ENCODE measurements around the gene BAHCC1.

BAHCC1 gene

DNA sequence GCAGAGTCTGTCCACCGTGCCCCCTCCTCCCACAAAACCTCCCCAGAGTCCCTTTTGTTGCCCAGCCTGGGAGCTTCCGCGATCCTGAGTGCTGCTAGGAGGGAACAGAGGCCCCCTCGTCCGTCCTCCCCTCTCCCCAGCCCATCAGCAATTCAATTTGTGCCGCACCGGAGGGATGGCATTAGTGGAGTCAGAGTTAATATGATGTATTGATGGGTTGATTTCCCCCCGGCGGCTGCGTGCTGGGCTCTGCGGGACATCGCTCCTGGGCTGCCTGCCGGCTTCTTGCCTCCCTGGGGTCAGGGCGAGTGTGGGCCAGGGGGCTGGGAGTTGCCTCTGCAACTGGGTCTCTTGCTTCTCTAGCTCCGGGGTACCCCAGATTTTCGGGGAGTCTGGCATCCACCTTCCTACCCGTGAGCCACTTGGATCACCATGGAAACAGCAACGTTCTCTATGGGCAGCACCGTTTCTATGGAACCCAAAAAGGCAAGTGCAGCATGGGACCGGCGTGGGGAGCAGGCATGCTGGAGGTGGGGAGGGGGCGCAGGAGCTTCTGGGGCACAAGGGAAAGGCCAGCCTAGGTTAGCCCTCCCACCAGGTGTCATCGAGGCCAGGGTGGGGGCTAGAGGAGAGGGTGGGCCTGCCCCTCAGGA is 42.9 kb downstream of the BAHCC1 start:
- no peak overlapping the region for H3K9ac ChIP-seq (ENCODE audit: low read depth, low read length)
- H3K27me3 ChIP-seq (ENCODE audit: insufficient read depth, low read length): no peaks in the 10 kb centered on the region
- H3K9me3 ChIP-seq (ENCODE audit: insufficient read depth, low read depth, low read length): no peaks in the 10 kb centered on the region
- H3K36me3 ChIP-seq (ENCODE audit: insufficient read depth, low read depth, low read length): no peaks in the 10 kb centered on the region
- no peak overlapping the region for H3K27ac ChIP-seq (ENCODE audit: low read length)
- H3K4me1 ChIP-seq (ENCODE audit: insufficient read depth, low read length): no peaks in the 10 kb centered on the region
- H3K4me3 ChIP-seq (ENCODE audit: low read length): no peak overlapping the region

DNA sequence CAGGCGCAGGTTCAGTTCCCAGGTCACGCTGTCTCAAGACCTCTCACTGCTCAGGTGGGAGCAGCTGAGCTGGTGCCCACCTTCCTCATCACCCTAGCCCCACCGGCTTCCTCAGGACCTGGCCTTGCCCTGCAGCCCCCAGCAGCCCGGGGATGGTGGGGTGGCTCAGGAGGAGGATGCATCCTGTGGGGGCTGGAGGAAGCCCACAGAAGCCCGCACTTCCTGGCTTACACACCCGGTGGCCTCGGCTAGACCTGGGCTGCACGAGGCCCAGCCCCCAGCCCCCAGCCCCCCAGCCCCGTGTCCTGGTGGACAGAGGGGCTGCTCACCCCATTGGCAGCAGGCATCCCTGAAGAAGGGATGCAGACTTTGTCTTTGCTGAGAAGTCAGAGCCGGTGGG is 43.4 kb downstream of the BAHCC1 start:
- Histone ChIP-seq H3K4me3 (ENCODE audit: low read length) (no peak overlapping the region), H3K27ac (ENCODE audit: low read length) (no peak overlapping the region), H3K27me3 (ENCODE audit: insufficient read depth, low read length) (no peaks in the 10 kb centered on the region), H3K4me1 (ENCODE audit: insufficient read depth, low read length) (no peaks in the 10 kb centered on the region), H3K9me3 (ENCODE audit: insufficient read depth, low read depth, low read length) (no peaks in the 10 kb centered on the region), H3K9ac (ENCODE audit: low read depth, low read length) (no peak overlapping the region), H3K36me3 (ENCODE audit: insufficient read depth, low read depth, low read length) (no peaks in the 10 kb centered on the region)

DNA sequence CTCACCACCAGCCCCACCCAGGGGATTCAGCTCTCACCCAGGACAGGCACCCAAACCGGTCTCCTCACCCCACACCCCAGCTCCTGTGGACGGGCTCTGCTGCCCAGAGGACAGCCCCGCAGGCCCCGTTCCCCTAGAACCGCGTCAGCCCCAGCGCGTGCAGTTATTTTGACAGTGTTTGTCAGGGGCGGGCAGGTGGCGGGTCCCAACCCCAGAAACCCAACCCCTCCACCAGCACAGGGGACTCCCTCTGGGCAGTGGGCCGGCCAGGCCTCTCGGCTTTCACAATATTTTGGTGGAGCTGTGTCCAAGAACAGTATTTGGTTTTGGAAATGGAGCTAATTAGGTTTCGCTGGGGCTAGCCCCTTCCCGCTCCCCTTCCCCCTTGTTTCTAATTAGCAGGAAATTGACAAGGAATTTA is 44.8 kb downstream of the BAHCC1 start:
- Histone ChIP-seq H3K4me1 (ENCODE audit: insufficient read depth, low read length) (no peaks in the 10 kb centered on the region), H3K27ac (ENCODE audit: low read length) (no peak overlapping the region), H3K9me3 (ENCODE audit: insufficient read depth, low read depth, low read length) (no peaks in the 10 kb centered on the region), H3K27me3 (ENCODE audit: insufficient read depth, low read length) (no peaks in the 10 kb centered on the region), H3K4me3 (ENCODE audit: low read length) (no peak overlapping the region), H3K9ac (ENCODE audit: low read depth, low read length) (no peak overlapping the region), H3K36me3 (ENCODE audit: insufficient read depth, low read depth, low read length) (no peaks in the 10 kb centered on the region)

DNA sequence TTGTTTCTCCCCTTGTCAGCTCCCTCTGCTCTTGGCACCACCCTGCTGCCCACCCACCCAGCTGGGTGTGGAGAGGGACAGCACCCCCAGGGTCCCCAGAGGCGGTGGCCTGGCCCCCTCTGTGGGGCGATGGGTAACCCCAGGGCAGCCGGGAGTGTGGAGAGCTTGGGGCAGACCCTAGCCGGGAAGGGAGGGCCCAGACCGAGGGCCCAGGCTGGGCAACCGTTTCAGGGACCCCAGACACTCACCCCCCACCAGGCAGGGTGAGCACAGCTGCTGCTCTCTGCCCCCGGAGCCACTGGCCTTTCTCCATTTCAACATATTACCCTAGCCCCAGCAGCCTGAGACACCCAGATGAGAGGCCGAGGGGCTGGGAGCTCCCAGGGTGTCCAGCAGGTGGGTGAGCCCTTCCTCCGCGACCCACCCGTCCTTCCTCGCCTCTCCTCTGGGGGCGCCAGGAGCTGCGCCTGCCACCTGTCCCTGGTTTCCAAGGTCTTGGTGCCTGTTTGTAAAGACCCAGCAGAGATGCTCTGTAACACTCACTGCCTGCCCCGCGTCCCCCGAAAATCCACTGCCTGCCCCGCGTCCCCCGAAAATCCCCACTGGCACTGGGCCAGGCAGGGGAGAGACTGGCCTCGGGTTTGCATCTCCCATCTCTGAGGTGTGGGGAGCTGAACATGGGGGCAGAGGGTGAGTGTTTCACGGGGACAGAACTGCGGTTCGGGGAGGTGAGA is 45.4 kb downstream of the BAHCC1 start:
- Histone ChIP-seq H3K27me3 (ENCODE audit: insufficient read depth, low read length) (no peaks in the 10 kb centered on the region), H3K27ac (ENCODE audit: low read length) (no peak overlapping the region), H3K9ac (ENCODE audit: low read depth, low read length) (no peak overlapping the region), H3K4me3 (ENCODE audit: low read length) (no peak overlapping the region), H3K4me1 (ENCODE audit: insufficient read depth, low read length) (no peaks in the 10 kb centered on the region), H3K9me3 (ENCODE audit: insufficient read depth, low read depth, low read length) (no peaks in the 10 kb centered on the region), H3K36me3 (ENCODE audit: insufficient read depth, low read depth, low read length) (no peaks in the 10 kb centered on the region)

DNA sequence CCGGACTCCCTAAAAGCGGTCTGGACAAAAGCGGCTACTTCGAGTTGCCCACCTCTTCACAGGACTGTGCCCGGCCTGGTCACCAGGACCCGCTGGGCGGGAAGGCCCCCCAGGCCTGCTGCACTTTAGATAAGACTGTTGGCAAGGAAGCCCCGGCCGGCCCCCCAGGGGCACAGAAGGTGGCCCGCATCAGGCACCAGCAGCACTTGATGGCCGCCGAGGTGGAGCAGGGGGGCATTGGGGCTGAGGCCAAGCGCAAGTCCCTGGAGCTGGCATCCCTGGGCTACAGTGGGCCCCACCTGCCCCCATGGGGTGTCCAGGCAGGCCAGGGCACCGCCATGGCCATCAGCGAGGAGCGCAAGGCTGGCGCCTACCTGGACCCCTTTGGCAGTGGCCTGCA is 47.5 kb downstream of the BAHCC1 start:
- no peaks in the 10 kb centered on the region for H3K4me1 ChIP-seq (ENCODE audit: insufficient read depth, low read length)
- no peaks in the 10 kb centered on the region for H3K9me3 ChIP-seq (ENCODE audit: insufficient read depth, low read depth, low read length)
- no peak overlapping the region for H3K4me3 ChIP-seq (ENCODE audit: low read length)
- H3K27me3 ChIP-seq (ENCODE audit: insufficient read depth, low read length): no peaks in the 10 kb centered on the region
- no peak overlapping the region for H3K9ac ChIP-seq (ENCODE audit: low read depth, low read length)
- no peak overlapping the region for H3K27ac ChIP-seq (ENCODE audit: low read length)
- H3K36me3 ChIP-seq (ENCODE audit: insufficient read depth, low read depth, low read length): no peaks in the 10 kb centered on the region

DNA sequence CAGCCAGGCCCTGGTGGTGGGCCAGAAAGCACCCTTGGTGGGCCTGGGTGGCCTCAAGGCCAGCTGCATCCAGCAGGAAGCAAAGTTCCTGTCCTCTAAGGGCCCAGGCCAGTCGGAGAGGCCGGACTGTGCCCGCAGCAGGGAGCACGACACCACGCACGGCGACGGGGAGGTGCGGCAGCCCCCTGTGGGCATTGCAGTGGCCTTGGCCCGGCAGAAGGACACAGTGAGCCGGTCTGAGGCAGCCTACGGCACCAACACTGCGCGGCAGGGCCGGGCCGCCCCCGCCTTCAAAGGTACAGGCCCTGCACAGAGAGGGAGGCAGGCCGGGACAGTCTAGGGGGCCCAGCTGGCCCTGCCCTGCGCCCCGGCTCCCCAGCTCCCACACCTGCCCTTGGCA is 48.0 kb downstream of the BAHCC1 start:
- Histone ChIP-seq H3K27me3 (ENCODE audit: insufficient read depth, low read length) (no peaks in the 10 kb centered on the region), H3K36me3 (ENCODE audit: insufficient read depth, low read depth, low read length) (no peaks in the 10 kb centered on the region), H3K27ac (ENCODE audit: low read length) (no peak overlapping the region)

DNA sequence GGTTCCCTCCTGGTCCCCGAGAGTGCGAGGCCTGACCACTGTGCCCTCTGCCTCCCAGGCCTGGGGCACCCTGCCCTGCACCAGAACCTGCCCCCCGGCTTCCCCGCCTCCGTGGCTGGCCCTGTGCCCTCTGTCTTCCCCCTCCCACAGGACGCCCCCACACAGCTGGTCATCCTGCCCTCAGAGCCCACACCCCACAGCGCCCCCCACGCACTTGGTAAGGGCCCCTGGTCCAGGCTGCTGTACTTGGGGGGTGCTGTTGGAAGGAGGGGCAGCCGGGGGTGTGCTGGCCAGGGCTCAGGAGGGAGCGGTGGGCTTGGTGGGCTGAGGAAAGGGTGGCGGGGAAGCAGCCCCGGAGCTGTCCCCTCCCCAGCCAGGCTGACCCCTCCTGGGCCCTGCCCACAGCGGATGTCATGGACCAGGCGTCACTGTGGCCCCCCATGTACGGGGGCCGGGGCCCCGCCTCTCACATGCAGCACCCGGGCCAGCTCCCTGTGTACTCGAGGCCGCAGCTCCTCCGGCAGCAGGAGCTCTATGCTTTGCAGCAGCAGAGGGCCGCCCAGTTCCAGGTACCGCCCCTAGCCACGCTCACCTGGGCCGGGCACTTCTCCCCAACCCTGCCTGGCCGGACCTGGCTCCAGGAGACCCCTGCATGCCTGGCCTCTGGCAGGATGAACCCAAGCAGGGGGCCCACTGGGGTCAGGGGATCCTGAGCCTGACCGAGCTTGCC is 49.5 kb downstream of the BAHCC1 start:
- Histone ChIP-seq H3K9me3 (ENCODE audit: insufficient read depth, low read depth, low read length) (no peaks in the 10 kb centered on the region), H3K36me3 (ENCODE audit: insufficient read depth, low read depth, low read length) (no peaks in the 10 kb centered on the region), H3K9ac (ENCODE audit: low read depth, low read length) (no peak overlapping the region), H3K27me3 (ENCODE audit: insufficient read depth, low read length) (no peaks in the 10 kb centered on the region), H3K27ac (ENCODE audit: low read length) (no peak overlapping the region), H3K4me1 (ENCODE audit: insufficient read depth, low read length) (no peaks in the 10 kb centered on the region), H3K4me3 (ENCODE audit: low read length) (no peak overlapping the region)

More for the DNA sequence above, 48.0 kb downstream of the BAHCC1 start:
- no peak overlapping the region for H3K9ac ChIP-seq (ENCODE audit: low read depth, low read length)
- no peak overlapping the region for H3K4me3 ChIP-seq (ENCODE audit: low read length)
- H3K4me1 ChIP-seq (ENCODE audit: insufficient read depth, low read length): no peaks in the 10 kb centered on the region
- no peaks in the 10 kb centered on the region for H3K9me3 ChIP-seq (ENCODE audit: insufficient read depth, low read depth, low read length)

DNA sequence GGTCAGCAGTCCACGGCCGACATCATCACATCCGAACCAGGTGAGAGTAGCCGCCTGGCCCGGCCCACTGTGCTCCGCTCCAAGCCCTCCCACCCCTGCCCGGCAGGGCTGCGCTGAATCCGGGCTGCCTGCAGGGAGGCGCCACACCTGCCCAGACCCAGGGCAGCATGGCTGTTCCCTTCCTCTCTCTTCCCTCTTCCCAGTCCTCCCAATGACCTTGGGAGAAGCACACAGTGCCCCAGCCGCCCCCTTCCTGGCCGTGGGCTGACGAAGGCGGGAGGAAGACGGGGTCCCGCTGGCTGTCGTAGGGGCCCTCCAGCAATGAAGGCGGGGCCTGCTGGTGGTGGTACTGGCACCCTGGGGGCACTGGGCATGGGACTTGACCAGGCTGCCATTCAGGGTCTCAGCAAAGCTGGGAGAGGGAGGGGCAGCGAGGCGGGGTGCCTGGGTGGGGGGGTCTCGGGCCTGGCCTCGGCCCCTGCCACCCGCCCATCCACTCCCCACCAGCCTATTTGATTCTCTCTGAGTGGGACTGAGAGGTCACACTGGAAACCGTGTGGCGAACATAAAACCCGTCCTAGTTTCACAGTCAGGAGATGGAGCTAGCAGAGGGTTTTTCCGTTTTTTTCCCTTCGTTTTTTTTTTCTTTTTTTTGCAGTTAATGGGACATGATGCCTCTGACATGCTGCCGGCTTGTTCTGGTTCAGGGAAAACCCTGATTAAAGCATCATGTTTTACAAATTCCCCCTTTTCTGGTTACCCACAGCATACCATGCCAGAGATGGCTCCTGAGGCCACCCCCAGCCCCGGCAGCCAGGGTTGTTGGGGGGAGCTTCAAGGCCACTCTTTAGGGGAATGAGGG is 50.6 kb downstream of the BAHCC1 start:
- Histone ChIP-seq H3K4me3 (ENCODE audit: low read length) (no peak overlapping the region), H3K27ac (ENCODE audit: low read length) (no peak overlapping the region), H3K36me3 (ENCODE audit: insufficient read depth, low read depth, low read length) (no peaks in the 10 kb centered on the region), H3K9me3 (ENCODE audit: insufficient read depth, low read depth, low read length) (no peaks in the 10 kb centered on the region), H3K4me1 (ENCODE audit: insufficient read depth, low read length) (no peaks in the 10 kb centered on the region), H3K27me3 (ENCODE audit: insufficient read depth, low read length) (no peaks in the 10 kb centered on the region), H3K9ac (ENCODE audit: low read depth, low read length) (no peak overlapping the region)

DNA sequence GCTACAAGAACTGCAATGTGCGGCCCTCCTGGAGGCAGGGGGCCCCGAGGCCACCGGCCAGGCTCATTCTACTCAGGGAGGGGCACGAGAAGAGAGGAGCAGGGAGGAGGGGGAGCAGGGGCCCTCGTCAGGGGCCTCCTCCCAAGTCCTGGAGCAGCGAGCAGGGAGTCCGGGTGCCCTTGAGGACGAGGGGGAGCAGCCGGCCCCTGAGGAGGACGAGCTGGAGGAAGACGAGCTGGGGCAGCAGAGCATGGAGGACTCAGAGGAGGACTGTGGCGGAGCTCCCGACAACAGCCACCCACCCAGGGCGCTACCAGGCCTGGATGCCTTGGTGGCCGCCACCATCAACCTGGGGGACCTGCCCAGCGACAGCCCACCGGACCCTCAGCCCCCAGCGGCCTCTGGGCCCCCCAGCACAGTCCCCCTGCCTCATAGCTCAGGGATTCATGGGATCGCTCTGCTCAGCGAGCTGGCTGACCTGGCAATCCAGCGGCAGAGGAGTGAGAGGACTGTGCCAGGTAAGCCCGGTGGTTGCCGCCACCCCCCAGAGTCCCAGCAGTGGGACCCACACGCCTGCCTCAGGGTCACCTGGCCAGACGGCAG is 52.2 kb downstream of the BAHCC1 start:
- no peaks in the 10 kb centered on the region for H3K27me3 ChIP-seq (ENCODE audit: insufficient read depth, low read length)
- no peaks in the 10 kb centered on the region for H3K4me1 ChIP-seq (ENCODE audit: insufficient read depth, low read length)
- no peak overlapping the region for H3K27ac ChIP-seq (ENCODE audit: low read length)
- no peaks in the 10 kb centered on the region for H3K9me3 ChIP-seq (ENCODE audit: insufficient read depth, low read depth, low read length)
- no peak overlapping the region for H3K9ac ChIP-seq (ENCODE audit: low read depth, low read length)
- no peak overlapping the region for H3K4me3 ChIP-seq (ENCODE audit: low read length)
- H3K36me3 ChIP-seq (ENCODE audit: insufficient read depth, low read depth, low read length): no peaks in the 10 kb centered on the region

DNA sequence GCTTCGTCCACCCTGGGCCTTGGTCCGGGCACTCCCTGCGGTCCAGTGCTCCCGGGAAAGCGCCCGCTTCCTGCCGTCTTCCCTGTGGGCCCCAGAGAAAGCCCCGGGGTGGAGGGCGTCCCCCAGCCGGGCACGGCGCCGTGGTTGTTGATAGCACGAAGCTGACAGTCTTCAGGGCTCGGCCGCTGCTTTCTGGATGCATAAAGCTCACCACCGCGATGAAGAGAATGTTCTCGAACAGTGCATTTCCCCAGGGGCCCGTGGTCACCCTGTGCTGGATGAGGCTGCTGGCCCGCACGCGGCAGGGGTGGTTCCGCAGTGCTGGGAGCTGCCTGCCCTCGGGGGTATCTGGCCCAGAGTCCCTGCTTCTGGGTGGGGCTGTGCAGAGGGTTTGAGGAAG is 53.2 kb downstream of the BAHCC1 start:
- Histone ChIP-seq H3K27me3 (ENCODE audit: insufficient read depth, low read length) (no peaks in the 10 kb centered on the region), H3K9me3 (ENCODE audit: insufficient read depth, low read depth, low read length) (no peaks in the 10 kb centered on the region), H3K36me3 (ENCODE audit: insufficient read depth, low read depth, low read length) (no peaks in the 10 kb centered on the region), H3K4me1 (ENCODE audit: insufficient read depth, low read length) (no peaks in the 10 kb centered on the region), H3K9ac (ENCODE audit: low read depth, low read length) (no peak overlapping the region), H3K4me3 (ENCODE audit: low read length) (no peak overlapping the region), H3K27ac (ENCODE audit: low read length) (no peak overlapping the region)

DNA sequence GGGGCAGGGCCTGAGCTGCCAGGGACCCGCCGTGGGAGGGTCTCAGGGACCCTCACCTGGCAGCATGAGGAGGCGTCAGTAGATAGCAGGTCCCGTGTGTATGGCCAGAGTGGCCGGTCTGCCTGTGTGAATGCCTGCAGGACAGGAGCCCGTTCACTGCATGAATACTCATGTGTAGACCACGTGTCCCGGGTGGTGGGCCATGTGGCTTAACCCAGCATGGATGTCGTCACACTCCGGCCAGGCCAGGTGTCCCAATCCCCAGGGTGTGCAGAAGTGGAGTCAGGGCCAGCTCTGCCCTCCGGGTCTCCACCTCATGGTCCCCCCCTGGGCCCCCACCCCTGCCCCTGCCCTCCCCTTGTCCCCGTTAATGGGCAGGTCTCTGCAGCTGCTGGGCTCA is 53.7 kb downstream of the BAHCC1 start:
- Histone ChIP-seq H3K9me3 (ENCODE audit: insufficient read depth, low read depth, low read length) (no peaks in the 10 kb centered on the region), H3K27ac (ENCODE audit: low read length) (no peak overlapping the region), H3K4me3 (ENCODE audit: low read length) (no peak overlapping the region), H3K36me3 (ENCODE audit: insufficient read depth, low read depth, low read length) (no peaks in the 10 kb centered on the region), H3K9ac (ENCODE audit: low read depth, low read length) (no peak overlapping the region), H3K27me3 (ENCODE audit: insufficient read depth, low read length) (no peaks in the 10 kb centered on the region), H3K4me1 (ENCODE audit: insufficient read depth, low read length) (no peaks in the 10 kb centered on the region)

Data from iPS-20b (cell line).